Measurements from ENCODE around the gene ITGB3. TPM values are rescaled to one million over a fixed set of nuclear protein-coding genes. Genes with fewer than 3 reads are reported as not detected.

The ITGB3 gene
- total and polyA plus RNA-seq, 7 experiments from 2014 or later: 0.41 to 6.4 (median 0.56) TPM; not detected in 4

DNA sequence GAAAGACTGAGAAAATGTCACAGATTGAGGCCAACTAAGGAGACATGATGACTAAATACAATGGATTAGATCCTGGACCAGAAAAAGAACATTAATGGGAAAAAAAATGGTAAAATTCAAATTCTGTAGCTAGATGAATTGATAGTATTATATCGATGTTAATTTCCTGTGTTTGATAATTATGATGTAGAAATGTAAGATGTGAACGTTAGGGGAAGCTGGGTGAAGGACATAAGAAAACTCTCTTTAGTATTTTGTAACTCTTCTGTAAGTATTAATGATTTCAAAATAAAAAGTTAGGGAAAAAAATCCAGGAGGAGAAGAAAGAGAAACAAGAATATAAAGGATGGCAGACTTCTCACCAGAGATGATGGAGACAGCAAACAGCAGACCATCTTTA is 2.8 kb upstream of the ITGB3 start:
- H3K36me3 Mint-ChIP-seq: no peaks in the 10 kb centered on the region
- intact Hi-C loops (cut with micrococcal nuclease): no loop called here
- H3K4me1 Mint-ChIP-seq: peaks cover 6 to 15% (median 10%) of the 10 kb centered on the region in 7 donors
- no peak overlapping the region for H3K27ac Mint-ChIP-seq
- Histone ChIP-seq H3K36me3 (ENCODE audit: control insufficient read depth in 2 of 3, insufficient read depth in 3 of 3, low read length in 3 of 3) (no peaks in the 10 kb centered on the region), H3K4me3 (ENCODE audit: low read length) (no peak overlapping the region), H3K4me1 (ENCODE audit: control insufficient read depth in 2 of 2, insufficient read depth in 2 of 2, low read length in 2 of 2) (peaks cover 3 to 5% of the 10 kb centered on the region in 2 donors), H3K27me3 (ENCODE audit: control insufficient read depth in 2 of 2, insufficient read depth in 2 of 2, low read length in 2 of 2) (peaks cover 3 to 4% of the 10 kb centered on the region in 2 donors), H3K9me3 (ENCODE audit: control insufficient read depth in 2 of 3, low read length in 3 of 3) (no peaks in the 10 kb centered on the region), H3K27ac (ENCODE audit: low read depth, low read length) (no peak overlapping the region)
- H3K9me3 Mint-ChIP-seq: no peaks in the 10 kb centered on the region
- CTCF ChIA-PET: no interaction called here
- POLR2A ChIA-PET: no interaction called here
- no peak for ATAC-seq
- peaks cover 25 to 70% (median 44%) of the 10 kb centered on the region in 5 donors for H3K27me3 Mint-ChIP-seq
- H3K4me3 Mint-ChIP-seq: no peak overlapping the region
- no peak for DNase-seq

DNA sequence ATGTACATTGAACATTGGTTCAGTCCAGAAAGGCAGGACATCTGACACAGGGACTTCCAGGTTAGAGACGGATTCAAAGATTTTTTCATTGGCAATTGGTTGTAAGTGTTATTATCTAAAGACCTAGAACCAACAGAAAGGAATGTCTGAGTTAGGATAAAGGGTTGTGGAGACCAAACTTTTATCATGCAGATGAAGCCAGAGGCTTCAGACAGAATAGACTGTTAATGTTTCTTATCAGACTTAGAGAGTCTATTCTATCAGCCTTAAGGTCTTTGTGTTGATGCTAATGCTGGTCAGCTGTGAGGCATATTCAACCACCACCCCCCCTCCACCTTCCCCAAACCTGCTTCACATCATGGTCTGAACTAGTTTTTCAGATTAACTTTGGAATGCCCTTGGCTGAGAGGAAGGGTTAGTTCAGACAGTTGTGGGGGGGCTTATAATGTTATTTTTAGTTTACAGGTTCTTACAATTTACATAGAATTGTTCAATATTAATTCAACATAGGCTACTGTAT is 2.1 kb upstream of the ITGB3 start:
- intact Hi-C loops (cut with micrococcal nuclease): no loop called here
- Mint-ChIP-seq H3K27ac (no peak overlapping the region), H3K27me3 (peaks cover 32 to 70% (median 44%) of the 10 kb centered on the region in 5 donors), H3K9me3 (no peaks in the 10 kb centered on the region), H3K4me1 (peaks cover 9 to 15% (median 11%) of the 10 kb centered on the region in 7 donors), H3K36me3 (no peaks in the 10 kb centered on the region), H3K4me3 (peak overlapping the region in 2 of 10 donors; percentile 79 to 84)
- H3K9me3 ChIP-seq (ENCODE audit: control insufficient read depth in 2 of 3, low read length in 3 of 3): no peaks in the 10 kb centered on the region
- CTCF ChIA-PET: no interaction called here
- H3K27me3 ChIP-seq (ENCODE audit: control insufficient read depth in 2 of 2, insufficient read depth in 2 of 2, low read length in 2 of 2): peaks cover 8% of the 10 kb centered on the region in 2 donors
- H3K4me3 ChIP-seq (ENCODE audit: low read length): no peak overlapping the region
- H3K4me1 ChIP-seq (ENCODE audit: control insufficient read depth in 2 of 2, insufficient read depth in 2 of 2, low read length in 2 of 2): peaks cover 3 to 5% of the 10 kb centered on the region in 2 donors
- ATAC-seq (no peak), DNase-seq (no peak)
- H3K36me3 ChIP-seq (ENCODE audit: control insufficient read depth in 2 of 3, insufficient read depth in 3 of 3, low read length in 3 of 3): no peaks in the 10 kb centered on the region
- H3K27ac ChIP-seq (ENCODE audit: low read depth, low read length): no peak overlapping the region
- POLR2A ChIA-PET: no interaction called here

DNA sequence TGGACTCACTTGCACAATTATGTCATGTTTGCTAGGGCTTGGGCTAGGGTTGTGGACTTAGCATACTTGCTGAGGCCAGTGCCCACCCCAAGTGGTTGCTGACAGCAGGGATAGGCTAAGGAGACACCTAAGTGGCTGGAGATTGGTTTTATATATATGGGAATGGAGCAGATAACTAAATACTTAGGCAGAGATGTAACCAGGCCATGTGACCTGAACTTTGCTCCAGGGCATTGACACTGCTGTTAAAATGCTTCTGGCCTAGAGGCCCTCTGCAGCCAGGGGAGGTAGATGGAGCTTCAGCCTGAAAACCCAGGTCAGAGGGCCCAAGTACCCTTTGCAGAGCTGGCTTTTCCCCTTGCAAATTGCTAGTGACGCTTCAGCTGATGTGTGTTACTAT is 1.4 kb upstream of the ITGB3 start:
- DNase-seq (no peak), ATAC-seq (no peak)
- Histone ChIP-seq H3K4me3 (ENCODE audit: low read length) (no peak overlapping the region), H3K36me3 (ENCODE audit: control insufficient read depth in 2 of 3, insufficient read depth in 3 of 3, low read length in 3 of 3) (no peaks in the 10 kb centered on the region), H3K27ac (ENCODE audit: low read depth, low read length) (no peak overlapping the region), H3K27me3 (ENCODE audit: control insufficient read depth in 2 of 2, insufficient read depth in 2 of 2, low read length in 2 of 2) (peaks cover 9% of the 10 kb centered on the region in 2 donors), H3K9me3 (ENCODE audit: control insufficient read depth in 2 of 3, low read length in 3 of 3) (no peaks in the 10 kb centered on the region), H3K4me1 (ENCODE audit: control insufficient read depth in 2 of 2, insufficient read depth in 2 of 2, low read length in 2 of 2) (peaks cover 3 to 5% of the 10 kb centered on the region in 2 donors)
- ChIA-PET CTCF (no interaction called here), POLR2A (no interaction called here)
- Mint-ChIP-seq H3K27me3 (peaks cover 39 to 75% (median 46%) of the 10 kb centered on the region in 5 donors), H3K36me3 (no peaks in the 10 kb centered on the region), H3K9me3 (no peaks in the 10 kb centered on the region), H3K4me3 (peak overlapping the region in 7 of 10 donors; percentile 16 to 84 (median 50)), H3K27ac (no peak overlapping the region), H3K4me1 (peaks cover 9 to 15% (median 11%) of the 10 kb centered on the region in 7 donors)
- intact Hi-C loops (cut with micrococcal nuclease): no loop called here

DNA sequence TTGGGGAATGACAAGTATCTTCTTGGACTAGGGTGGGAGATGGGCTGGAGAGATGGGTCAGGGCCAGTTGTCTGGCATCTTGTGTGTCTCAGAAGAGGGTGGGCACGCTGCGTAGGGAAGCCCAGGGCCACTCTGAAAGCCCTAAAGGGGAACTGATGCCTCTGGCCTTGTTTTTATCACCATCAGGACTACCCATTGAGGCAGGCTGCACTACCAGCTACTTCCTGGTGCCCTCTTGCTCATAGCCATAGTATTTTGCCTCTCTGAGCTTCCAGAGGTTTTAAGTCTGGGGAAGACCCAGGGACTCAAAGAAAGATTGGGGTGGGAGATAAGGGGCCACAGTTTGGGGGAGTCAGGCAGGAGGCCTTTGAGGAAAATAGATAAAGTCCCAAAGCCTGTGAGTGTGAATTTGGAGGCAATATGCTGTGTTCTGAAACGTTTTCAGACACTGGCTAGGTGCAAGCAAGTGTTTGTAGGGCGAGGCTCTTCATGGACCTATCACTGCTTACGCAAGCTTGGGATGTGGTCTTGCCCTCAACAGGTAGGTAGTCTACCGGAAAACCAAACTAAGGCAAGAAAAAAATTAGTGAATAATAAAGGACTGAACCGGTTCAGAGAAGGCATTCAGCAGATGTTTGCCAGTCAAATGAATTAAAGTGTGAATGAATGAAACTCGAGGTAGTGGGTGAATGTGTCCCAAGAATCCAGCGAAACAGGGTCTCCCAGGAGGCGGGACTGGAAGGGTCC is 688 bp upstream of the ITGB3 start:
- peak overlapping the region; percentile 48 to 86 (median 76) for H3K4me3 Mint-ChIP-seq
- intact Hi-C loops (cut with micrococcal nuclease): no loop called here
- Histone ChIP-seq H3K4me1 (ENCODE audit: control insufficient read depth in 2 of 2, insufficient read depth in 2 of 2, low read length in 2 of 2) (peaks cover 3 to 5% of the 10 kb centered on the region in 2 donors), H3K36me3 (ENCODE audit: control insufficient read depth in 2 of 3, insufficient read depth in 3 of 3, low read length in 3 of 3) (no peaks in the 10 kb centered on the region), H3K27ac (ENCODE audit: low read depth, low read length) (no peak overlapping the region), H3K9me3 (ENCODE audit: control insufficient read depth in 2 of 3, low read length in 3 of 3) (no peaks in the 10 kb centered on the region), H3K4me3 (ENCODE audit: low read length) (peak overlapping the region; percentile 16), H3K27me3 (ENCODE audit: control insufficient read depth in 2 of 2, insufficient read depth in 2 of 2, low read length in 2 of 2) (peaks cover 9% of the 10 kb centered on the region in 2 donors)
- ChIA-PET POLR2A (no interaction called here), CTCF (no interaction called here)
- no peak overlapping the region for H3K27ac Mint-ChIP-seq
- no peaks in the 10 kb centered on the region for H3K36me3 Mint-ChIP-seq
- H3K27me3 Mint-ChIP-seq: peaks cover 45 to 78% (median 51%) of the 10 kb centered on the region in 5 donors
- no peaks in the 10 kb centered on the region for H3K9me3 Mint-ChIP-seq
- peaks cover 9 to 20% (median 11%) of the 10 kb centered on the region in 7 donors for H3K4me1 Mint-ChIP-seq
- no peak for ATAC-seq
- no peak for DNase-seq

DNA sequence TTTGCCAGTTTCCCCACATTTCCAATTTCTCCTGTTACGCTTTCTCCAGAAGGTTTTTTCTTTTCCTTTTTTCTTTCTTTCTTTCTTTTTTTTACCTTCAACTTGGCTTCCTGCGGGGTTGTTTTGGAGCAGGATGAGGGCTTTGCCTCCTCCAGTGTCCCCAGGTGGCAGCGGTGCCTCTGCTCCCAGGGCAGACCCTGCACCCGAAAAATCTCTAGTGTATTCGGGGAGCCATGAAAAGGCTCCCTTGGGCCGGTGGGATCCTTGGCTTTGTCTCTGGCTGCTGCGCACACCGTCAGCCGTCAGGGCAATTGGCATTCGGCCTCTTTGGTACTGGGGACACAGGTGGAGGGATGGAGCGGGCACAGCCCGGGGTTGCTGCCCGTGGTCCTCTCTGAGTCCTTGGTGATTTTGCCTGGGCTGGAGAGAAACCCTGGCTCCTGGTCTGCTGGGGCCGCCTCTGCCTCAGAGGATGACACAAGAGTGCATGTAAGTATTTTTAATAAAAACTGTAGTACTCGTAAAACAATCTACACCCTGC is 846 bp downstream of the ITGB3 start:
- Histone ChIP-seq H3K36me3 (ENCODE audit: control insufficient read depth in 2 of 3, insufficient read depth in 3 of 3, low read length in 3 of 3) (no peaks in the 10 kb centered on the region), H3K27me3 (ENCODE audit: control insufficient read depth in 2 of 2, insufficient read depth in 2 of 2, low read length in 2 of 2) (peaks cover 9% of the 10 kb centered on the region in 2 donors), H3K4me1 (ENCODE audit: control insufficient read depth in 2 of 2, insufficient read depth in 2 of 2, low read length in 2 of 2) (peaks cover 3 to 5% of the 10 kb centered on the region in 2 donors), H3K4me3 (ENCODE audit: low read length) (peak overlapping the region; percentile 60), H3K9me3 (ENCODE audit: control insufficient read depth in 2 of 3, low read length in 3 of 3) (no peaks in the 10 kb centered on the region), H3K27ac (ENCODE audit: low read depth, low read length) (no peak overlapping the region)
- POLR2A ChIA-PET: no interaction called here
- peaks cover 9 to 30% (median 11%) of the 10 kb centered on the region in 7 donors for H3K4me1 Mint-ChIP-seq
- peak in 1 of 9 donors; percentile 8 for DNase-seq
- CTCF ChIA-PET: interaction anchor here (0.6 kb wide), 1 partner anchor 59 kb away, joined by 3 read pairs; no protein-coding TSS in a partner anchor
- ATAC-seq: no peak
- intact Hi-C loops (cut with micrococcal nuclease): no loop called here
- H3K27me3 Mint-ChIP-seq: peaks cover 58 to 81% (median 63%) of the 10 kb centered on the region in 5 donors
- H3K27ac Mint-ChIP-seq: peak overlapping the region in 2 of 9 donors; percentile 40 to 73
- H3K4me3 Mint-ChIP-seq: peak overlapping the region; percentile 82 to 93 (median 87)
- H3K9me3 Mint-ChIP-seq: no peaks in the 10 kb centered on the region
- H3K36me3 Mint-ChIP-seq: no peaks in the 10 kb centered on the region

DNA sequence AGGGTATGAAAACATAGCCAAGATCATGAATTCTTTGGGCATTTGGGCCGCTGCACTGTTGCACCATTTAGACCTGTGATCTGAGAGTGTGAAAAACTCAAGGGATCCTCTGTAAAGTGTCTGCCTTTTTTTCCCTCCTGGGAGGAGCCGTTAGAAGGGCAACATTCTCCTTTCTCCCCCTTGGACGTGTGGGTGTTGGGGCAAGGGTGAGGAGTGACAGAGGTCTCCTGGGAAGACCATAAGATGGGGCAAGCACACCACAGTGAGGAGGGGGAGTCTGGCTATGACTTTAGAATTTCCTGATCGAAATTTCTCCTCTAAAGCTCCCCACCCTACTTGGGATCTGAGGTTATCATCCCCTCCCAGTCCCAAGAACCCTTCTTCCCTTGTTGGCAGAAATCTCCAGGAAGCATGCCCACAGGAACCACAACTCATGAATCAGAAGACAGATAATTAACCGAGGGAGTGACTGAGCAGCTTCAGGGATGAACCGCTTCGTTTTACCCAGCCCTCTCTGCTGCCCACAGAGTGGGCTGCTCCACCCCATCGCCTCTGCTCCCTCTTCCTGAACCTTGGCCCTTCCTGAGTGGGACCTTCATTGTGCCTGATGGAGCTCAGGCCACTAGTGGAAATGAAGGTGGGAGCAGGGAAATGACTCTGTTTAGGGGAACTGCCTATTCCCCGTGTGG is 4.2 kb downstream of the ITGB3 start:
- H3K27ac ChIP-seq (ENCODE audit: low read depth, low read length): no peak overlapping the region
- Mint-ChIP-seq H3K4me3 (no peak overlapping the region), H3K9me3 (no peaks in the 10 kb centered on the region), H3K27ac (no peak overlapping the region), H3K4me1 (peaks cover 9 to 30% (median 11%) of the 10 kb centered on the region in 7 donors), H3K27me3 (peaks cover 59 to 77% (median 71%) of the 10 kb centered on the region in 5 donors), H3K36me3 (no peaks in the 10 kb centered on the region)
- ChIA-PET POLR2A (no interaction called here), CTCF (no interaction called here)
- DNase-seq (no peak), ATAC-seq (no peak)
- no peaks in the 10 kb centered on the region for H3K9me3 ChIP-seq (ENCODE audit: control insufficient read depth in 2 of 3, low read length in 3 of 3)
- H3K36me3 ChIP-seq (ENCODE audit: control insufficient read depth in 2 of 3, insufficient read depth in 3 of 3, low read length in 3 of 3): no peaks in the 10 kb centered on the region
- H3K4me3 ChIP-seq (ENCODE audit: low read length): no peak overlapping the region
- H3K27me3 ChIP-seq (ENCODE audit: control insufficient read depth in 2 of 2, insufficient read depth in 2 of 2, low read length in 2 of 2): peaks cover 6 to 9% of the 10 kb centered on the region in 2 donors
- intact Hi-C loops (cut with micrococcal nuclease): no loop called here
- H3K4me1 ChIP-seq (ENCODE audit: control insufficient read depth in 2 of 2, insufficient read depth in 2 of 2, low read length in 2 of 2): peaks cover 3 to 5% of the 10 kb centered on the region in 2 donors
